ENCODE results near the gene POLR2J3.
"Not testable (repeated sequence)": the region's sequence is repeated elsewhere in the genome, so short reads cannot be mapped to it uniquely, and the experiment has no call there.

POLR2J3 gene

DNA sequence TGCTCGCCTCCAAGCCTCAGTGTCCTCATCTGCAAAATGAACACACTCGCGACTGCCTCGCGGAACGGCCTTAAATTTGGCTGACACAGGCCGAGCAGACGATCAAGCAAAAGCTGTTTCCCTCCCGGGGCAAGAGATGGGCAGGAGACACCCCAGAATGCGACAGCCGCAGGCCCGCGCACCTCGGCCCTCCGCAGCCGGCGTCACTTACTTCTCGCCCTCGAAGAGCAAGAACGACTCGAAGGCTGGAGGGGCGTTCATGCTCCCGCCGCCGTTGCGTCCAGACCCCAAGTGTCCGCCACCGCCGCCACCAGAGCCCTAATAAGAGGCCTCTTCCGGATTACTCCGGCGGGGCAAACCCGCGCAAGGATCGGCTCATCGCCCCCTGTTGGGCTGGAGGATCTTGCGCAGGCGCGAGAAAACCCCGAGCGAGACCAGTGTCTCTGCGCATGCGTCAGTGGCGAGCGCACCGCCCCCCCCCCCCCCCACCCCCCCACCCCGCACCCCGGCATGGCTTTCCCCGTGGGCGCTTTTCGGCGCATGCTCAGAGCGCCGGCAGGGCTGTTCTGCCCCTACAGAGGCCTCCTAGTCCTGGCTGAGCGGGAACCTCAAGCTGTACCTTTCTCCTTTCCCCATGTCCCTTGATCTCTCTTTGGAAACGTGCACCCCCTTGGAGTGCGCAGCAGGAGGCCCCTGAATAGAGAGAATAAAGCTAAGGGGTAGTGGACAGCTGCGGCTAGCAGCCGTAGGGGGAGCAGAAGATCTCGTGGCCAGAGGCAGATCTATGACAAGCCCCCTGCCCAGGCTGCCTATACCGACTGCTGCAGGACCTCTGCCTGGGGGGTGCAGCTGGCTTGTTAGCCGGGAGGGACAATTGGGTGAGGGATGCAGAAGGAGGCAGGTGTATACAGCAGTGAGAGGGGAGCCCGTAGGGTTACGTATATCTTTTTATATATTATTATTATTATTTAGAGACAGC is at the start of gene POLR2J3:
Gene POLR2J3 (minus strand): TSS at position 323 of the 979 bp plus-strand sequence. CDS start 62 bp downstream, at position 261.
- peak; percentile 26 for TF ChIP-seq CTCF (IDR thresholded peaks at IDR 0.05; ENCODE audit: insufficient read depth, missing control alignments)
- not testable (repeated sequence) for DNase-seq (ENCODE audit: insufficient read length, low spot score); FAIRE-seq

- DNase-seq (ENCODE audit: insufficient read length, low spot score); FAIRE-seq: not testable (repeated sequence)
Observed at GRCh38 chr7:102618122-102618521, 45.7 kb upstream of the POLR2J3 start.

GRCh38 chr7:102616507-102617125 is 44.2 kb upstream of the POLR2J3 start, which contains the start of gene RASA4:
Gene RASA4 (minus strand): TSS chr7:102616756. CDS start chr7:102616689, 67 bp downstream.
- not testable (repeated sequence) for DNase-seq (ENCODE audit: insufficient read length, low spot score); FAIRE-seq

GRCh38 chr7:102615930-102616329 is 43.5 kb upstream of the POLR2J3 start:
- DNase-seq (ENCODE audit: insufficient read length, low spot score); FAIRE-seq: not testable (repeated sequence)

DNA sequence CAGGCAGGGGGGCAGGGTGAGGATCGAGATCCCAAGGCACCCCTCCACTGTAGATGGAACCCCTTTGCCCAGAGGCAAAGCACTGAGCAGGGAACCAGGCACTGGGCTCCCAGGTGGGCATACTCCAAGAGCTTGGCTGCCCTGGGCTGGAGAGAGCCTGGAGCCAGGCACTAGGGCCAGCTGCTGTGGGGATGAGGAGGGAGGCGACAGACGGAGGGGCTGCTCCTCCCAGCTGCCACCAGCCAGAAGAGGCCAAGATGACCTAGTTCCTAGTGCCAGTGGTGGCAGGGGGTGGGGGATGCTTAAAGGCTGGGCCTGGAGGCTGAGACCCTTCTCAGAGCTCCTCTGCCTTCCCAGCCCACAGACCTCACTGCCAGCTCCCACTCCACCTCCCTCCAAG is 42.5 kb upstream of the POLR2J3 start:
- not testable (repeated sequence) for FAIRE-seq; DNase-seq (ENCODE audit: insufficient read length, low spot score)

- not testable (repeated sequence) for FAIRE-seq; DNase-seq (ENCODE audit: insufficient read length, low spot score)
Observed at GRCh38 chr7:102614346-102614697, 41.9 kb upstream of the POLR2J3 start.

DNA sequence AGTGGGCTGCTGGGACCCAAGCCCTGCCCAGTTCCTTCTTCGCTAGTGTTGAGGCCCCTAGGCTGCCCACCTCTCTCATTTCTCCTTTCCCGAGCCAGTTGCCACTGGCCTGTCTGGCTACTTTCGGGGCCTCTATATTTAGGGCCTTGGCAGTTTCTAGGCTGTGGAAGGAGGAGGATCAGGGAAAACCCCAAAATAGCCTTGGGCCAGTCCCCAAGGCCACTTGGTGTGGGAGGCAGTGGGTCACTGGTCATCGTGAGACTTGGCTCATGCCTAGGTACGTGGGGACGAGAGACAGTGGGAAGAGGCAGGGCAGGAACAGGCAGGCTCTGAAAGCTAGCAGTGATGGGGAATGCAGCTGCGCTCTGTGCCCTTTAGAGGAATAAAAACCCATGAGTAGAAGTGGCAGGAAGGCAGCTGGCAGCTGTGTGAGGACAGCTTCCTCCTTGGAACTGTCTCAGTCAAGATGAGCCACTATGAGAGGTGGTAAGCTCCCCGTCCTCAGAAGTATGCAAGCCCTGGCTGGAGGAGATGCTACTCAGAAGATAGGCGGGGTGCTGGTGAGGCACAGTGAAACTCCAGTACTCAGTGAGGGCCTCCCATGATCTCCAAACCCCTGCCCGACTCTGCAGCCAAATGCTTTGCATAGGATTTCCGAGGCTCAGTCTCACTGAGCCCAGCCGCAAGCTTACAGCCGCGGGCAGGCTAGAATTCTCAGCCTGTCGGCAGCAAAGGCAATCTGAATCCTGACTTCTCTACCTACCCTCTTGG is 41.4 kb upstream of the POLR2J3 start:
- not testable (repeated sequence) for DNase-seq (ENCODE audit: insufficient read length, low spot score); FAIRE-seq

- not testable (repeated sequence) for DNase-seq (ENCODE audit: insufficient read length, low spot score); FAIRE-seq
Observed at GRCh38 chr7:102611675-102612325, 39.4 kb upstream of the POLR2J3 start.

DNA sequence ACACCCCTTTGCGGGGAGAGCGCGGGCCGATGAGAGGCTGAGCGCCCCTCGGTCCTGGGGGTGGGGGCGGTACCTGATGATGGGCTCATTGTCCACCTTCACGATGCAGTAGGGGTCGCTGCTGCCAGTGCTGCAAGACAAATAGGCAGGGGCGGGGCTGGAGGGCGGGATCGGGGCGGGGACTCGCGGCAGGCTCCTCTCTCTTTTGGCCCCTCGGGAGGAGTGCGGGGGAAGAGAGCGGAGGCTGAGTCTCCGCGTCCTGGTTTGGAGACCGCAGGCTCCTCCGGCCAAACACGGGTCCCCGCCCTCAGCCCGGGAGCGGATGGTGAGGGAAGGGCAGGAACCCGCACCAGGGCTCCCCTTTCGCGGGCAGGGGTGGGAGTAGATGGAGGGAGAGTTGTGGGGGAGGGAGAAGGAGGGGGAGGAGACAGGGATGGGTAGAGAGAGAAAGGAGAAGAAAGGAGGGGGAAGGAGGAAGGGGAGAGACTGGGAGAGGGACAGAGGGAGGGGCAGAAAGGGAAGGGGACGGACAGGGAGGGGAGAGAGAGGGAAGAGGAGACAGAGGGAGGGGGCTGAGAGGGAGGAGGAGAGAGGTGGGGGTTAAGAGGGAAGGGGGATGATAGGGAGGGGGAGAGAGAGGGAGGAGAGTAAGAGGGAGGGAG is 38.8 kb upstream of the POLR2J3 start:
- not testable (repeated sequence) for DNase-seq (ENCODE audit: insufficient read length, low spot score); FAIRE-seq

- FAIRE-seq, result not testable (repeated sequence)
Observed at GRCh38 chr7:102610441-102610840, 38.1 kb upstream of the POLR2J3 start.

GRCh38 chr7:102609734-102610133 is 37.4 kb upstream of the POLR2J3 start:
- DNase-seq (ENCODE audit: insufficient read length, low spot score); FAIRE-seq: not testable (repeated sequence)

More at GRCh38 chr7:102610441-102610840, 38.1 kb upstream of the POLR2J3 start:
- not testable (repeated sequence) for DNase-seq (ENCODE audit: insufficient read length, low spot score)

- not testable (repeated sequence) for DNase-seq (ENCODE audit: insufficient read length, low spot score); FAIRE-seq
Observed at GRCh38 chr7:102606848-102607247, 34.5 kb upstream of the POLR2J3 start.

DNA sequence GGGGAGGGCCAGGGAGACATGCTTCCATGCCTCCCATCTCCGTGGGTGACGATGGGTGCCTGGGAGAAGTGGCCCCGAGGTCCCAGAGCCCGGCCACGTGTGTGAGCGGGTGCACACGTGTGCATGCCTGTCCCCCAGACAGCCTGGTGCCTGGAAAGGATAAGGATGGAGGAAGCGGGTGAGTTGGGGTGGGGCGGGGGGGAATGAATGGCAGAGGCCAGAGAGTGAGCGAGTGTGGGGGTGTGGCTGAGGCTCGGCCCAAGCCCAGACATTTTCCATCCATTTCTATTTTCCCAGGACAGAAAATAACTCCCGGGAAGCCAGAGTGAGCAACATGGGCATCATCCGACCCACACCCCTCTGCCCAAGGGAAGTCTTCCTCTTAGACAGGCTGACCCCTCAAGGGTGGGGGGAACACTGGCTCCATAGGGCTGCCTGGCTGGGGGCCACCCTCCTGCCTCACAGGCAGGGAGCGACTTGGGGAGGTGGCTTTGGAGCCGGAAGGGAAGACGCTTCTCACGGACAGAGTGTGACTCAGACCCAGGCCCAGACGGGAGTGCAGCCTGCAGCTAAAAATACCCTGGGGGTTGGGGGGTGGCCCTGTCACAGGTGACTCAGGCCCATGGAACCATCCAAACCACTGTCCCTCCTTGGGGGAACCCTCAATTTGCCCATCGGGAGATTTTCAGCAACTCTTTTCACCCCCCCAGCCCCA is 32.2 kb upstream of the POLR2J3 start:
- FAIRE-seq; DNase-seq (ENCODE audit: insufficient read length, low spot score): not testable (repeated sequence)

DNA sequence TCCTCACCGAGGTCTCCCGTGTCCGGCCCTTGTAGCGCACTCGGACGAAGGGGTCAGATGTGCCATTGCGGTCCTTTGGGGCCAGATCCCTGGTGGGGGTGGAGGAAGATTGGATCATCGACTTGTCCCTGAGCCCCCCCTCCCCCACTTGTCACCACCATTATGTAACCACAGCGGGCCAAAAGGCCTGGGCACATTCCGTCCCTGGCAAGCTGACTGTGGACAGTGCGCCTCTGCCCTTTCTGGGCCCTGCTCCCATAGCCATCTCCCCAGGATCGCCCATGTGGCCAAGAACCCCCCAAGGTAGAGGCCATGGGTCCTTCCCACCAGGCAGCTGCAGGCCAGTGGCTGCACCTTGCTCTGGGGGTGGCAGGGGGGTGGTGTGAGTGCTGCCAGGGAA is 29.9 kb upstream of the POLR2J3 start:
- DNase-seq (ENCODE audit: insufficient read length, low spot score); FAIRE-seq: not testable (repeated sequence)

DNA sequence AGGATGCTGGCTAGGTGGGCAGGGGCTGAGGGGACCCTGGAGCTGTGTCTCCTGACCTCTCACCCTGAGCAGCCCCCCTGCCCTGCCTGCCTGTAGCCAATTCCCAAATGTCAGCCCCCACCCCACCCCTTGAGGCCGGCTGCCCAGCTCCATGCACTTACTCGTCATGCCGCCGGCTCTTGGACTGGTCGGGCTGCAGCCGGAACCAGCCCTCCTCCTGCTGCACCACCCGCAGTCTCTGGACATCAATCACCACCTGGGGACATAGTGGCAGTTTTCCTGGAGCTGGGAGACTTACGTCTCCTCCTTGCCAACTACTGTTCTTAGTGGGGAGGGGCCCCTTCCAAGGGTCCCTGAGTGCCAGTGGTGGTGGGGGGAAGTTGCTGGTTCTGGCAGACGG is 27.3 kb upstream of the POLR2J3 start:
- not testable (repeated sequence) for FAIRE-seq; DNase-seq (ENCODE audit: insufficient read length, low spot score)

DNA sequence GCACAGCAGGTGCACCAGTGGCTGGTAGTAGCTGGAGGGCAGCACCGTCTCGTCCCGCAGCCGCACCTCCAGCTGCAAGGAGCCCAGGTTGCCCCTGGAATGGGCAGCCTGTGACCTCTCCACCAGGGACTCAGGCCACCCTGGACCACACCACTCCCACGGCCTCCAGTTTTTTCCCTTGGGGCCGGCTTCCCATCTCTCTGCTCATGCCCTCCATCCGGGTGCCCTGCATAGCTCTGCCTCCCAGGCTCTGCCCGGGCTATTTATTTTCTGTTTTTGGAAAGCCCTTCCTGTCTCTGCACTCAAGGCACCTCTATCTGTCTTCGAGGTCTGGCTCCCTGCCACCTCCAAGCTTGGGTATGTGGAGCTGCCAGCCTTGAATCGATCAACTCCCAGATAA is 23.7 kb upstream of the POLR2J3 start:
- not testable (repeated sequence) for FAIRE-seq; DNase-seq (ENCODE audit: insufficient read length, low spot score)

Measured in D721Med (cell line).